GM12878 (cell line): Measurements from ENCODE around the gene PDXP. TPM values are rescaled to one million over a fixed set of nuclear protein-coding genes. Genes with fewer than 3 reads are reported as not detected.

Experiments used
- ATAC-seq: fragments of 200-7000 bp; cut with Tn5 transposase; 3 replicates; pipeline ENCODE4 v1.9.1; 2020; ENCODE audit warnings: mild to moderate bottlenecking, moderate library complexity
- BruUV-seq: library from RNA; stranded (reverse); fragments of 400-500 nt; replicated peaks from 2 replicates; lab custom pipeline; 2021; lab: Mats Ljungman, UMichigan
- CTCF ChIA-PET: fragments of 300-600 bp; sonication (Branson Sonifier 250); formaldehyde crosslinking; extraction: SDS; loops from one replicate; lab custom pipeline; 2021; ENCODE audit warnings: inconsistent platforms; lab: Yijun Ruan, JAX
- POLR2A ChIA-PET: fragments of 350-600 bp; formaldehyde crosslinking; extraction: SDS; loops from one replicate; lab custom pipeline; 2021; ENCODE audit warnings: inconsistent platforms; lab: Charles Lee
- RAD21 ChIA-PET: fragments of 300-600 bp; sonication (Branson Sonifier 250); formaldehyde crosslinking; loops from one replicate; lab custom pipeline; 2023; ENCODE audit warnings: antibody characterized with exemption; ENCODE audit not compliant: unreplicated experiment; lab: Charles Lee
- SMC1A ChIA-PET: fragments of 300-600 bp; sonication (Branson Sonifier 250); formaldehyde crosslinking; loops from one replicate; lab custom pipeline; 2023; ENCODE audit not compliant: unreplicated experiment, uncharacterized antibody; lab: Charles Lee
- DNase-seq: peaks from one replicate; pipeline ENCODE4 v3.0.0-alpha.2; 2011; ENCODE audit warnings: low read depth, low spot score
- FAIRE-seq: peaks from 3 replicates; lab custom pipeline; 2011; peaks lifted over from hg19 to GRCh38; lab: Jason Lieb, UNC
- H2AFZ ChIP-seq: 2 replicates; pipeline ENCODE4 v1.6.0; 2011; ENCODE audit warnings: low read depth, low read length, control low read depth; ENCODE audit not compliant: control insufficient read depth
- H3K27ac ChIP-seq: 2 replicates; pipeline ENCODE4 v1.5.1; 2011; ENCODE audit warnings: control low read depth; ENCODE audit not compliant: control insufficient read depth, insufficient read depth
- H3K27me3 ChIP-seq, 2 experiments: replicated peaks in 1 of 2; 2 replicates each; pipeline versions ENCODE4 v1.6.0 to v1.6.1; 2011; ENCODE audit warnings: low read length in 1 of 2; ENCODE audit not compliant: control insufficient read depth in 2 of 2, insufficient read depth in 2 of 2
- H3K36me3 ChIP-seq, 2 experiments: 2 replicates each; pipeline ENCODE4 v1.5.1; 2011; ENCODE audit warnings: low read length in 1 of 2; ENCODE audit not compliant: control insufficient read depth in 2 of 2, insufficient read depth in 2 of 2
- H3K4me1 ChIP-seq: 2 replicates; pipeline ENCODE4 v1.6.1; 2011; ENCODE audit warnings: mild to moderate bottlenecking, low read length, moderate library complexity, mixed read lengths; ENCODE audit not compliant: control insufficient read depth, insufficient read depth
- H3K4me2 ChIP-seq: 2 replicates; pipeline ENCODE4 v1.6.0; 2011; ENCODE audit warnings: control low read depth; ENCODE audit not compliant: control insufficient read depth, insufficient read depth
- H3K4me3 ChIP-seq: fragments of 200-600 bp; sonication (generic); 2 replicates; pipeline ENCODE4 v1.5.1; 2016
- H3K79me2 ChIP-seq: 2 replicates; pipeline ENCODE4 v1.6.0; 2011; ENCODE audit warnings: low read length; ENCODE audit not compliant: control insufficient read depth, insufficient read depth
- H3K9ac ChIP-seq: 2 replicates; pipeline ENCODE4 v1.8.0; 2011; ENCODE audit warnings: low read length, control low read depth, mixed read lengths; ENCODE audit not compliant: control insufficient read depth, insufficient read depth
- H3K9me3 ChIP-seq: replicated peaks from 3 replicates; pipeline ENCODE4 v1.5.1; 2011; ENCODE audit warnings: mild to moderate bottlenecking, low read length; ENCODE audit not compliant: control insufficient read depth, insufficient read depth
- H4K20me1 ChIP-seq: 2 replicates; pipeline ENCODE4 v1.6.0; 2011; ENCODE audit not compliant: control insufficient read depth, insufficient read depth
- CREB1 ChIP-seq: IDR thresholded peaks from 2 replicates; pipeline ENCODE4 v1.6.1; 2012; ENCODE audit warnings: low read depth, mild to moderate bottlenecking, inconsistent platforms
- HDAC6 ChIP-seq: fragments of 200-600 bp; sonication (generic); IDR thresholded peaks from one replicate; pipeline ENCODE4 v1.8.0; 2017; ENCODE audit warnings: antibody characterized with exemption; ENCODE audit not compliant: unreplicated experiment
- RFX5 ChIP-seq: IDR thresholded peaks from 2 replicates; pipeline ENCODE4 v1.6.1; 2011; ENCODE audit warnings: low read depth, low read length, improper control_type of control experiment
- SREBF2 ChIP-seq: IDR thresholded peaks from 2 replicates; pipeline ENCODE4 v1.6.1; 2012; ENCODE audit warnings: mild to moderate bottlenecking, low read length
- ZZZ3 ChIP-seq: IDR thresholded peaks from 2 replicates; pipeline ENCODE4 v1.6.1; 2011; ENCODE audit warnings: low read depth; ENCODE audit not compliant: control insufficient read depth, insufficient read length
- WGBS: methylation state at CpG from one replicate; pipeline ENCODE4 v1.1.6; 2016; ENCODE audit warnings: low lambda C conversion rate; ENCODE audit not compliant: insufficient replicate concordance, insufficient coverage; ENCODE audit errors: missing lambda C conversion rate; 5-methylcytosine and 5-hydroxymethylcytosine counted together
- in situ Hi-C: fragments of 300-500 bp; cut with MboI; formaldehyde crosslinking; loops from 9 replicates; pipeline ENCODE4 v1.14.3; 2018; ENCODE audit warnings: mixed read lengths
- intact Hi-C: fragments of 100-400 bp; cut with micrococcal nuclease; formaldehyde crosslinking; loops from one replicate; pipeline ENCODE4 v1.14.2; 2022; ENCODE audit not compliant: unreplicated experiment
- polyA plus RNA-seq, 11 experiments: library from polyadenylated mRNA; depleted of rRNA in 4 of 11; unstranded in 6 of 11; stranded (reverse) in 5 of 11; fragments of >200 nt; fragmentation: Nextera tagmentation in 4 of 11; fragmentation: Illumina TruSeq in 1 of 11; extraction: Ambion mirVana in 4 of 11; extraction: Trizol in 1 of 11; gene quantifications; 1 replicate in 1 of 11; 2 replicates in 10 of 11; pipeline versions ENCODE4 v1.2.1 to v1.2.3, GENCODE V29; 2011 to 2016; ENCODE audit warnings: inconsistent platforms in 2 of 11, missing spikeins in 2 of 11, low read depth in 1 of 11
- total RNA-seq, 4 experiments: library from RNA; depleted of rRNA in 3 of 4; stranded (reverse); fragments of >200 nt in 3 of 4; fragmentation: Illumina TruSeq in 1 of 4; extraction: Trizol in 1 of 4; gene quantifications; 2 replicates each; pipeline versions ENCODE4 v1.2.1 to v1.2.3, GENCODE V29; 2013 to 2021

The PDXP gene
- total and polyA plus RNA-seq, 10 of the 15 experiments (the other 5 are each of a cell fraction or from before 2014, with no cell fraction given), result 4.4 to 56.7 (median 34.6) TPM

- H4K20me1 ChIP-seq, result no peaks in the 10 kb centered on the region
- CTCF ChIA-PET, result interaction anchor here (0.7 to 14.9 kb wide), 7 partner anchors 8 to 65 kb away, joined by 3 to 275 read pairs (median 4); partner anchors contain the start of genes LGALS1, NOL12 and SH3BP1
- TF ChIP-seq ZZZ3, result no peak
- TF ChIP-seq SREBF2, result no peak
- 0 out of 2 replicates have a peak, but pooled peaks have one; percentile 40 for TF ChIP-seq CREB1
- no peak for TF ChIP-seq RFX5
- no peak for TF ChIP-seq HDAC6
- H3K79me2 ChIP-seq, result peaks cover 7% of the 10 kb centered on the region
- no peaks in the 10 kb centered on the region for H3K27me3 ChIP-seq
- no peak overlapping the region for H2AFZ ChIP-seq
- no peak overlapping the region for H3K9ac ChIP-seq
- in situ Hi-C loops (no loop called here), intact Hi-C loops (no loop called here)
- BruUV-seq, result no TSS peak
- H3K4me3 ChIP-seq, result no peak overlapping the region
- DNase-seq, result no peak
- RAD21 ChIA-PET, result interaction anchor here (0.9 kb wide), 1 partner anchor 42 kb away, joined by 3 read pairs; the partner anchor contains the start of gene PDXP
- POLR2A ChIA-PET, result interaction anchor here (0.6 to 0.9 kb wide), 2 partner anchors 10 to 45 kb away, joined by 4 to 5 read pairs; no protein-coding TSS in a partner anchor
- whole genome bisulfite sequencing, result 84% methylated on average over 27 of the region's 27 CpGs
- H3K4me2 ChIP-seq, result no peak overlapping the region
- H3K27ac ChIP-seq, result no peak overlapping the region
- peak; percentile 27; the same call in 2 of the 3 replicates for ATAC-seq
- SMC1A ChIA-PET, result interaction anchor here (1.1 kb wide), 1 partner anchor 8 kb away, joined by 3 read pairs; the partner anchor contains the start of gene GGA1
- peaks cover 6% of the 10 kb centered on the region for H3K4me1 ChIP-seq
- FAIRE-seq, result no peak
- no peaks in the 10 kb centered on the region for H3K9me3 ChIP-seq
- H3K36me3 ChIP-seq, result peaks cover 13 to 24% of the 10 kb centered on the region in 2 experiments
Measured at GRCh38 chr22:37616201-37617083, 42.1 kb upstream of the PDXP start.
